B cell (primary cell): ENCODE measurements around the gene GSG1. TPM values are rescaled to one million over a fixed set of nuclear protein-coding genes. Genes with fewer than 3 reads are reported as not detected.

Experiments used
- ATAC-seq: fragments of 200-7000 bp; cut with Tn5 transposase; one replicate; pipeline ENCODE4 v1.10.0; 2021; ENCODE audit warnings: low read depth, mild to moderate bottlenecking, moderate number of reproducible peaks, moderate library complexity
- CTCF ChIA-PET: fragments of 350-600 bp; sonication (Branson Sonifier 250); formaldehyde crosslinking; loops from one replicate; lab custom pipeline; 2021; ENCODE audit warnings: antibody characterized with exemption, inconsistent platforms; lab: Charles Lee
- POLR2A ChIA-PET: fragments of 350-600 bp; sonication (Branson Sonifier 250); formaldehyde crosslinking; loops from one replicate; lab custom pipeline; 2021; ENCODE audit warnings: antibody characterized with exemption; lab: Charles Lee
- DNase-seq: peaks from one replicate; pipeline ENCODE4 v3.0.0; 2013
- H2AFZ ChIP-seq: 2 replicates; pipeline ENCODE4 v1.6.1; 2012; ENCODE audit warnings: mild to moderate bottlenecking, low read depth, low read length; ENCODE audit not compliant: insufficient read depth, poor library complexity, severe bottlenecking
- H3K27ac ChIP-seq, 2 donors: 1 replicate in 1 of 2; 2 replicates in 1 of 2; pipeline ENCODE4 v1.5.1; 2012 to 2013; ENCODE audit warnings: low read length in 2 of 2, mild to moderate bottlenecking in 2 of 2, moderate library complexity in 1 of 2
- H3K27me3 ChIP-seq, 4 experiments: fragments of 200-600 bp in 1 of 4; sonication (generic) in 1 of 4; replicated peaks in 1 of 4; 1 replicate in 2 of 4; 2 replicates in 2 of 4; pipeline versions ENCODE4 v1.6.1 to v1.7.0; 2013 to 2016; ENCODE audit warnings: low read length in 3 of 4, mild to moderate bottlenecking in 2 of 4, mixed read lengths in 1 of 4, moderate library complexity in 1 of 4; ENCODE audit not compliant: insufficient read depth in 4 of 4, control insufficient read depth in 3 of 4; ENCODE audit errors: control extremely low read depth in 1 of 4
- H3K36me3 ChIP-seq, 2 experiments: replicated peaks in 1 of 2; 1 replicate in 1 of 2; 2 replicates in 1 of 2; pipeline versions ENCODE4 v1.6.1 to v1.7.1; 2013; ENCODE audit warnings: low read length in 1 of 2; ENCODE audit not compliant: insufficient read depth in 2 of 2, control insufficient read depth in 1 of 2; ENCODE audit errors: control extremely low read depth in 1 of 2, extremely low read depth in 1 of 2
- H3K4me1 ChIP-seq, 2 donors: fragments of 200-600 bp in 1 of 2; sonication (generic) in 1 of 2; 1 replicate in 1 of 2; 2 replicates in 1 of 2; pipeline versions ENCODE4 v1.5.1 to v1.6.1; 2013 to 2017; ENCODE audit warnings: low read length in 2 of 2; ENCODE audit not compliant: control insufficient read depth in 2 of 2, insufficient read depth in 2 of 2
- H3K4me2 ChIP-seq: replicated peaks from 2 replicates; pipeline ENCODE3; 2012; ENCODE audit warnings: mild to moderate bottlenecking, low read depth, low read length; ENCODE audit not compliant: poor library complexity, severe bottlenecking
- H3K4me3 ChIP-seq, 5 experiments: fragments of 200-600 bp in 1 of 5; sonication (generic) in 1 of 5; 1 replicate in 3 of 5; 2 replicates in 2 of 5; pipeline versions ENCODE4 v1.5.1 to v1.7.0; 2011 to 2016; ENCODE audit warnings: low read length in 4 of 5, mild to moderate bottlenecking in 4 of 5, low read depth in 2 of 5, control low read depth in 1 of 5, moderate library complexity in 1 of 5; ENCODE audit not compliant: insufficient read depth in 1 of 5; ENCODE audit errors: control extremely low read depth in 1 of 5, extremely low read depth in 1 of 5
- H3K79me2 ChIP-seq: fragments of 200-600 bp; sonication (generic); one replicate; pipeline ENCODE4 v1.6.0; 2016; ENCODE audit warnings: low read length; ENCODE audit not compliant: control insufficient read depth, insufficient read depth
- H3K9ac ChIP-seq: fragments of 200-600 bp; sonication (generic); 2 replicates; pipeline ENCODE4 v1.6.1; 2017; ENCODE audit warnings: mild to moderate bottlenecking, low read length, moderate library complexity
- H3K9me3 ChIP-seq, 3 donors: one replicate each; pipeline versions ENCODE4 v1.6.1 to v1.7.1; 2013; ENCODE audit warnings: low read length in 2 of 3; ENCODE audit not compliant: control insufficient read depth in 2 of 3, insufficient read depth in 1 of 3; ENCODE audit errors: control extremely low read depth in 1 of 3
- H4K20me1 ChIP-seq: 2 replicates; pipeline ENCODE4 v1.6.0; 2012; ENCODE audit warnings: mild to moderate bottlenecking, low read length; ENCODE audit not compliant: insufficient read depth, control insufficient read depth, poor library complexity, severe bottlenecking
- H3K27ac Mint-ChIP-seq: one replicate; pipeline ENCODE4 v1.8.0; 2021; ENCODE audit warnings: mixed read lengths
- H3K27me3 Mint-ChIP-seq: one replicate; pipeline ENCODE4 v1.8.0; 2021; ENCODE audit warnings: mixed read lengths
- H3K4me1 Mint-ChIP-seq: one replicate; pipeline ENCODE4 v1.8.0; 2021; ENCODE audit warnings: mixed read lengths
- H3K4me3 Mint-ChIP-seq: one replicate; pipeline ENCODE4 v1.8.0; 2021; ENCODE audit warnings: mixed read lengths
- H3K9me3 Mint-ChIP-seq: one replicate; pipeline ENCODE4 v1.8.0; 2022; ENCODE audit warnings: mixed read lengths; ENCODE audit not compliant: insufficient read depth
- EZH2 ChIP-seq: IDR thresholded peaks from 2 replicates; pipeline ENCODE4 v1.6.1; 2012; ENCODE audit warnings: borderline replicate concordance, low read depth, mild to moderate bottlenecking, moderate library complexity, low read length; ENCODE audit not compliant: insufficient read depth, poor library complexity, severe bottlenecking
- WGBS: methylation state at CpG from one replicate; pipeline ENCODE4 v1.1.5; 2013; ENCODE audit warnings: missing lambda C conversion rate; ENCODE audit not compliant: insufficient coverage; 5-methylcytosine and 5-hydroxymethylcytosine counted together
- intact Hi-C: fragments of 100-400 bp; cut with micrococcal nuclease; formaldehyde crosslinking; loops from one replicate; pipeline ENCODE4 v1.10.0; 2022
- polyA plus RNA-seq: library from polyadenylated mRNA; depleted of rRNA; stranded (reverse); fragments of >200 nt; gene quantifications from 2 replicates; pipeline ENCODE4 v1.2.3, GENCODE V29; 2012
- total RNA-seq, 2 donors: library from RNA; stranded (reverse); fragments of 120-200 nt in 1 of 2; gene quantifications; 1 replicate in 1 of 2; 2 replicates in 1 of 2; pipeline versions ENCODE4 v1.2.3 to v1.2.4, GENCODE V29; 2013 to 2022
- TF ChIP-seq, protein P1 (sequence below): fragments of 200-600 bp; IDR thresholded peaks from one replicate; pipeline ENCODE4 v1.8.0; 2022; ENCODE audit warnings: antibody characterized with exemption, mild to moderate bottlenecking

GSG1 gene
- total and polyA plus RNA-seq, 2 donors (not counting 1 experiment from before 2014, with no cell fraction given), result not detected

DNA sequence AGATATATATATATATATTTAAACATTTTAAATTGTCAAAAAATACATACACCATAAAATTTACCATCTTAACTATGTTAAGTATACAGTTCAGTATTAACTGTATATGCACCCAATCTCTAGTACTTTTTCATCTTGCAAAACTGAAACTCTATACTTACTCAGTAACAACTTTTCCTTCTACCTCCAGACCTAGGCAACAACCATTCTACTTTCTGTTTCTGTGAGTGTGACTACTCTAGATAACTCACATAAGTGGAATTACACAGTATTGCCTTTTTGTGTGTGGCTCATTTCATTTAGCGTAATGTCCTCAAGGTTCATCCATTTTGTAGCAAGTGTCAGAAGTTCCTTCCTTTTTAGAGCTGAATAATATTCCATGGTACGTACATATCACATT lies 51.0 kb downstream of the GSG1 start:
- no peaks in the 10 kb centered on the region for H4K20me1 ChIP-seq
- no peaks in the 10 kb centered on the region for H3K4me1 ChIP-seq
- H3K9ac ChIP-seq, result no peak overlapping the region
- DNase-seq (no peak), ATAC-seq (no peak)
- H3K4me3 ChIP-seq, result no peak overlapping the region
- no peaks in the 10 kb centered on the region for H3K4me1 Mint-ChIP-seq
- TF ChIP-seq, protein P1, sequence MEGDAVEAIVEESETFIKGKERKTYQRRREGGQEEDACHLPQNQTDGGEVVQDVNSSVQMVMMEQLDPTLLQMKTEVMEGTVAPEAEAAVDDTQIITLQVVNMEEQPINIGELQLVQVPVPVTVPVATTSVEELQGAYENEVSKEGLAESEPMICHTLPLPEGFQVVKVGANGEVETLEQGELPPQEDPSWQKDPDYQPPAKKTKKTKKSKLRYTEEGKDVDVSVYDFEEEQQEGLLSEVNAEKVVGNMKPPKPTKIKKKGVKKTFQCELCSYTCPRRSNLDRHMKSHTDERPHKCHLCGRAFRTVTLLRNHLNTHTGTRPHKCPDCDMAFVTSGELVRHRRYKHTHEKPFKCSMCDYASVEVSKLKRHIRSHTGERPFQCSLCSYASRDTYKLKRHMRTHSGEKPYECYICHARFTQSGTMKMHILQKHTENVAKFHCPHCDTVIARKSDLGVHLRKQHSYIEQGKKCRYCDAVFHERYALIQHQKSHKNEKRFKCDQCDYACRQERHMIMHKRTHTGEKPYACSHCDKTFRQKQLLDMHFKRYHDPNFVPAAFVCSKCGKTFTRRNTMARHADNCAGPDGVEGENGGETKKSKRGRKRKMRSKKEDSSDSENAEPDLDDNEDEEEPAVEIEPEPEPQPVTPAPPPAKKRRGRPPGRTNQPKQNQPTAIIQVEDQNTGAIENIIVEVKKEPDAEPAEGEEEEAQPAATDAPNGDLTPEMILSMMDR, result no peak
- H3K9me3 Mint-ChIP-seq, result peaks cover 3% of the 10 kb centered on the region
- H3K79me2 ChIP-seq, result no peaks in the 10 kb centered on the region
- no peak overlapping the region for H3K27ac Mint-ChIP-seq
- no peak overlapping the region for H2AFZ ChIP-seq
- WGBS, result no CpG with 5 or more reads among the region's 2 CpGs
- no peak overlapping the region for H3K4me3 Mint-ChIP-seq
- H3K27me3 Mint-ChIP-seq, result no peaks in the 10 kb centered on the region
- no peaks in the 10 kb centered on the region for H3K27me3 ChIP-seq
- no peak overlapping the region for H3K27ac ChIP-seq
- H3K36me3 ChIP-seq, result peaks cover 0 to 4% of the 10 kb centered on the region in 2 experiments
- POLR2A ChIA-PET, result no interaction called here
- H3K4me2 ChIP-seq, result no peak overlapping the region
- peaks cover 0 to 5% (median 0%) of the 10 kb centered on the region in 3 donors for H3K9me3 ChIP-seq
- CTCF ChIA-PET, result interaction anchor here (1.8 kb wide), 1 partner anchor 24 kb away, joined by 4 read pairs; no protein-coding TSS in a partner anchor
- intact Hi-C loops, result no loop called here

DNA sequence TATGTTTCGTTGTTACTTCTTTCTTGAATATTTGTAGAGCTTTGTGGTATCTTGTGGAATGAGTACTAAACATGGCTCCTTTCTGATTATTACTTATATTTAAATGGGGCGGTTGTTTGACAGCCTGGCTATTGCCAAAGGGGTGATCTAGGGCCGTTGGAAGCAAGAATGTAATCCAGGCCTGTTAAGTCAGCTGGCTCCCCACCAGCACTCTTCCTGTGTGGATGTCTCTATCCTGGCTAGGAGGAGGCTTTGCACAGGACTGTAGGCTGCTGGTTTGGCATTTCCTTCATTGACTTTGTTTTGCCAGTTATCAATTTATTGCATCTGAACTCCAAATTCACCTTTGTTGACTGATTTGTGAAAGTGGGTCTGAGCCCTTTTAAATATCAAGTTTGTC lies 53.7 kb downstream of the GSG1 start:
- no peak overlapping the region for H3K27ac ChIP-seq
- Mint-ChIP-seq H3K27ac (no peak overlapping the region), H3K27me3 (no peaks in the 10 kb centered on the region), H3K4me1 (peaks cover 6% of the 10 kb centered on the region), H3K4me3 (no peak overlapping the region), H3K9me3 (peaks cover 3% of the 10 kb centered on the region)
- H2AFZ ChIP-seq, result no peak overlapping the region
- WGBS, result 100% methylated on average over 2 of the region's 3 CpGs
- ChIA-PET POLR2A (no interaction called here), CTCF (interaction anchor here (1.1 kb wide), 1 partner anchor 162 kb away, joined by 4 read pairs; no protein-coding TSS in a partner anchor)
- H3K36me3 ChIP-seq, result no peaks in the 10 kb centered on the region
- peaks cover 0 to 5% (median 0%) of the 10 kb centered on the region in 3 donors for H3K9me3 ChIP-seq
- peaks cover 3 to 6% of the 10 kb centered on the region in 2 donors for H3K4me1 ChIP-seq
- no peaks in the 10 kb centered on the region for H4K20me1 ChIP-seq
- TF ChIP-seq, protein P1, result no peak
- TF ChIP-seq EZH2, result no peak
- H3K27me3 ChIP-seq, result no peaks in the 10 kb centered on the region
- H3K4me3 ChIP-seq, result no peak overlapping the region
- peaks cover 2% of the 10 kb centered on the region for H3K79me2 ChIP-seq
- H3K9ac ChIP-seq, result no peak overlapping the region
- H3K4me2 ChIP-seq, result no peak overlapping the region
- DNase-seq (no peak), ATAC-seq (no peak)
- intact Hi-C loops, result no loop called here
